ENCODE results near the gene ADGRL2. TPM values are rescaled to one million over a fixed set of nuclear protein-coding genes. Genes with fewer than 3 reads are reported as not detected.

The ADGRL2 gene
- total and polyA plus RNA-seq, 2 donors (not counting 3 experiments of a cell fraction or from before 2014, with no cell fraction given) = 32.7 to 46.1 TPM

GRCh38 chr1:81840805-81841204, 40.1 kb downstream of the ADGRL2 start:
- Histone ChIP-seq H3K9me3 (replicated peaks; ENCODE audit: control insufficient read depth, insufficient read depth, low read length) (no peaks in the 10 kb centered on the region), H3K4me1 (ENCODE audit: control insufficient read depth, extremely low read depth, insufficient read depth, low read length) (no peaks in the 10 kb centered on the region), H3K27ac (ENCODE audit: insufficient read depth, low read depth, low read length) (no peak overlapping the region), H3K79me2 (ENCODE audit: control insufficient read depth, insufficient read depth, low read length) (no peaks in the 10 kb centered on the region), H3K27me3 (ENCODE audit: control insufficient read depth in 2 of 2, insufficient read depth in 2 of 2, low read length in 2 of 2) (no peaks in the 10 kb centered on the region), H3K9me1 (replicated peaks; ENCODE audit: control insufficient read depth, extremely low read depth, insufficient read depth, low read length) (no peaks in the 10 kb centered on the region), H2AFZ (ENCODE audit: low read depth, low read length) (no peak overlapping the region), H4K20me1 (replicated peaks; ENCODE audit: control insufficient read depth, extremely low read depth, insufficient read depth, low read length) (no peaks in the 10 kb centered on the region), H3K9ac (replicated peaks; ENCODE audit: extremely low read depth, insufficient read depth, low read length) (no peak overlapping the region), H3K36me3 (ENCODE audit: control insufficient read depth in 2 of 2, extremely low read depth in 1 of 2, insufficient read depth in 2 of 2, low read length in 2 of 2) (no peaks in the 10 kb centered on the region), H3K4me3 (replicated peaks in 1 of 3; ENCODE audit: insufficient read depth in 1 of 3, low read depth in 1 of 3, low read length in 3 of 3) (no peak overlapping the region), H3K4me2 (ENCODE audit: insufficient read depth, low read length) (no peak overlapping the region)
- TF ChIP-seq MYC (IDR thresholded peaks at IDR 0.05; ENCODE audit: low read depth, low read length) (no peak), CTCF (IDR thresholded peaks at IDR 0.05; ENCODE audit: extremely low read depth in 1 of 2, insufficient read depth in 1 of 2, low read depth in 1 of 2, low read length in 2 of 2) (no peak), MAX (IDR thresholded peaks at IDR 0.05; ENCODE audit: insufficient read depth, insufficient read length) (no peak), POLR2AphosphoS5 (IDR thresholded peaks at IDR 0.05; ENCODE audit: insufficient read depth, low read depth, low read length) (no peak), GATA2 (IDR thresholded peaks at IDR 0.05; ENCODE audit: insufficient read depth, insufficient read length, low read depth, low read length) (no peak), FOS (IDR thresholded peaks at IDR 0.05; ENCODE audit: borderline replicate concordance, insufficient read depth, low read length) (no peak), POLR2A (IDR thresholded peaks at IDR 0.05; ENCODE audit: low read depth, low read length) (no peak), JUN (IDR thresholded peaks at IDR 0.05; ENCODE audit: borderline replicate concordance, insufficient read depth, insufficient read length, low read depth) (no peak)
- ChIA-PET POLR2A (no interaction called here), CTCF (interaction anchor here (1.5 kb wide), 1 partner anchor 8 kb away, joined by 4 read pairs; no protein-coding TSS in a partner anchor)
- dilution Hi-C loops (cut with MboI; ENCODE audit: extremely low pct_ligation_motif_present, low sequenced_read_pairs) = no loop called here
- intact Hi-C loops (cut with micrococcal nuclease) = no loop called here
- FAIRE-seq = no peak
- no peak for DNase-seq (ENCODE audit: low read depth, low spot score)
- BruUV-seq (replicated peaks) = no TSS peak
